Spleen (tissue), 7 donors: ENCODE data around the gene FCGBP.

ENCODE experiments used
- POLR2AphosphoS5 ChIP-seq, 3 donors: sonication (generic); formaldehyde crosslinking; IDR thresholded peaks; one replicate each; pipeline ENCODE4 v1.5.1; 2017; ENCODE audit warnings: antibody characterized with exemption in 3 of 3
- TF ChIP-seq, protein P1 (sequence below), 11 experiments: fragments of 200-600 bp in 7 of 11; fragments of 450-650 bp in 4 of 11; sonication (generic) in 4 of 11; IDR thresholded peaks in 8 of 11; conservative IDR thresholded peaks in 3 of 11; 1 replicate in 7 of 11; 2 replicates in 4 of 11; pipeline versions ENCODE4 v1.4.0 to v1.8.0; 2016 to 2021; ENCODE audit warnings: antibody characterized with exemption in 11 of 11, inconsistent platforms in 4 of 11, mild to moderate bottlenecking in 1 of 11
- donor health status: DM: no; HTN: no; CAD: no; lungs with moderate emphysema.
- donor health status: DM: no; HTN: no; CAD: no.
- donor health status: DM: no; HTN: no; CAD: no.

DNA sequence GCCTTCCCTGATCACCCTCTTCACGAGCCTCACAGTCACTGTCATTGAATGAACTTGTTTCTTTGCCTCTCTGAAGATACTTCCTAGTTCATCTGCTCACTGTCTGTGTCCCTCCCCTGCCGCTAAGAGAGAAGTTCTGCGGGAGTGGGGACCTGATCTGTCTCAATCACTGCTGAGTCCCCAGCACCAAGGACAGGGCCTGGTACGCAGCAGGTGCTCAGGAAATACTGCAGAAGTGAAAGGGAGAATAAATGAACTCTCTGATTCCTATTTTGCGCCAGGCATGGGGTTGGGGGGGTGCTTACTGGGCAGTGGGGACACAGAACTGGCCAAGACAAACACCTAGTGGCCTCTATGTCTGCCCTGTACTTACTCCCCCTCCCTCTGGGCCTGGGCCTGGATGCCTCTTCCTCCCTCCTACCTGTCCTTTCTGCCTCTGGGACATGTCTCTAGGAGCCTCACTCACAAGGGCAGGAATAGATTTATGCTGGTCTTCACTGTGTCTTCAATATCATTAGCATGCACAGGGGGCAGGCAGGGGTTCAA, 17.5 kb downstream of the FCGBP start:
- TF ChIP-seq, protein P1, sequence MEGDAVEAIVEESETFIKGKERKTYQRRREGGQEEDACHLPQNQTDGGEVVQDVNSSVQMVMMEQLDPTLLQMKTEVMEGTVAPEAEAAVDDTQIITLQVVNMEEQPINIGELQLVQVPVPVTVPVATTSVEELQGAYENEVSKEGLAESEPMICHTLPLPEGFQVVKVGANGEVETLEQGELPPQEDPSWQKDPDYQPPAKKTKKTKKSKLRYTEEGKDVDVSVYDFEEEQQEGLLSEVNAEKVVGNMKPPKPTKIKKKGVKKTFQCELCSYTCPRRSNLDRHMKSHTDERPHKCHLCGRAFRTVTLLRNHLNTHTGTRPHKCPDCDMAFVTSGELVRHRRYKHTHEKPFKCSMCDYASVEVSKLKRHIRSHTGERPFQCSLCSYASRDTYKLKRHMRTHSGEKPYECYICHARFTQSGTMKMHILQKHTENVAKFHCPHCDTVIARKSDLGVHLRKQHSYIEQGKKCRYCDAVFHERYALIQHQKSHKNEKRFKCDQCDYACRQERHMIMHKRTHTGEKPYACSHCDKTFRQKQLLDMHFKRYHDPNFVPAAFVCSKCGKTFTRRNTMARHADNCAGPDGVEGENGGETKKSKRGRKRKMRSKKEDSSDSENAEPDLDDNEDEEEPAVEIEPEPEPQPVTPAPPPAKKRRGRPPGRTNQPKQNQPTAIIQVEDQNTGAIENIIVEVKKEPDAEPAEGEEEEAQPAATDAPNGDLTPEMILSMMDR (IDR thresholded peaks at IDR 0.05 in 8 of 11, conservative IDR thresholded peaks at IDR 0.05 in 3 of 11) = no peak
- no peak for TF ChIP-seq POLR2AphosphoS5 (IDR thresholded peaks at IDR 0.05)
